ACC112 (cell line): ENCODE data around the gene TACC2.
A peak's percentile ranks its signal among the peaks of the same experiment; 100 is the strongest.

ENCODE experiments used
- H2AFZ ChIP-seq: fragments of 200-600 bp; sonication (generic); one replicate; pipeline ENCODE4 v1.6.0; 2017; ENCODE audit warnings: antibody characterized with exemption, low read length; ENCODE audit not compliant: unreplicated experiment
- H3K27ac ChIP-seq: fragments of 200-600 bp; sonication (generic); 2 replicates; pipeline ENCODE4 v1.5.1; 2014; ENCODE audit warnings: low read depth, mild to moderate bottlenecking, antibody characterized with exemption, low read length, moderate library complexity
- H3K27me3 ChIP-seq: fragments of 200-600 bp; sonication (generic); 2 replicates; pipeline ENCODE4 v1.6.1; 2014; ENCODE audit warnings: mild to moderate bottlenecking, antibody characterized with exemption, low read length, moderate library complexity, mixed read lengths; ENCODE audit not compliant: insufficient read depth
- H3K36me3 ChIP-seq: fragments of 200-600 bp; sonication (generic); 2 replicates; pipeline ENCODE4 v1.6.1; 2016; ENCODE audit warnings: mild to moderate bottlenecking, antibody characterized with exemption, low read length, moderate library complexity, mixed read lengths; ENCODE audit not compliant: insufficient read depth
- H3K4me1 ChIP-seq: fragments of 200-600 bp; sonication (generic); one replicate; pipeline ENCODE4 v1.6.1; 2016; ENCODE audit warnings: low read length, mixed read lengths; ENCODE audit not compliant: insufficient read depth, unreplicated experiment, control insufficient read depth
- H3K4me3 ChIP-seq: fragments of 200-600 bp; sonication (generic); 2 replicates; pipeline ENCODE4 v1.5.1; 2014; ENCODE audit warnings: mild to moderate bottlenecking, low read depth, low read length
- H3K79me2 ChIP-seq: fragments of 200-600 bp; sonication (generic); one replicate; pipeline ENCODE4 v1.6.0; 2016; ENCODE audit warnings: low read length; ENCODE audit not compliant: control insufficient read depth, unreplicated experiment, insufficient read depth

TACC2 gene

GRCh38 chr10:122159141-122159970, 170.4 kb downstream of the TACC2 start:
- no peak overlapping the region for H3K4me3 ChIP-seq
- peaks cover 16% of the 10 kb centered on the region for H3K4me1 ChIP-seq
- H3K36me3 ChIP-seq = no peaks in the 10 kb centered on the region
- no peak overlapping the region for H3K27ac ChIP-seq
- H3K27me3 ChIP-seq = no peaks in the 10 kb centered on the region; the same call in 1 of the 2 replicates
- H3K79me2 ChIP-seq = peaks cover 2% of the 10 kb centered on the region
- no peak overlapping the region for H2AFZ ChIP-seq

- no peak overlapping the region for H2AFZ ChIP-seq
- no peaks in the 10 kb centered on the region; the same call in 1 of the 2 replicates for H3K27me3 ChIP-seq
- H3K79me2 ChIP-seq = peaks cover 2% of the 10 kb centered on the region
- peaks cover 4% of the 10 kb centered on the region for H3K4me1 ChIP-seq
- H3K36me3 ChIP-seq = no peaks in the 10 kb centered on the region
- H3K4me3 ChIP-seq = no peak overlapping the region
- no peak overlapping the region for H3K27ac ChIP-seq
Measured at GRCh38 chr10:122161795-122162194, 172.8 kb downstream of the TACC2 start.

- Histone ChIP-seq H3K79me2 (peaks cover 2% of the 10 kb centered on the region), H3K4me1 (peaks cover 4% of the 10 kb centered on the region), H3K27ac (no peak overlapping the region), H3K4me3 (peak overlapping the region; percentile 81), H3K36me3 (no peaks in the 10 kb centered on the region), H2AFZ (no peak overlapping the region), H3K27me3 (no peaks in the 10 kb centered on the region; the same call in 1 of the 2 replicates)
Measured at GRCh38 chr10:122162671-122163173, 173.8 kb downstream of the TACC2 start.

- Histone ChIP-seq H3K79me2 (peaks cover 2% of the 10 kb centered on the region), H3K36me3 (no peaks in the 10 kb centered on the region), H3K4me1 (peaks cover 4% of the 10 kb centered on the region), H2AFZ (peak overlapping the region; percentile 48), H3K27me3 (no peaks in the 10 kb centered on the region; the same call in 1 of the 2 replicates), H3K27ac (no peak overlapping the region), H3K4me3 (peak overlapping the region; percentile 81)
Measured at GRCh38 chr10:122163174-122164022, 174.4 kb downstream of the TACC2 start.

- H3K4me1 ChIP-seq = peaks cover 4% of the 10 kb centered on the region
- no peak overlapping the region for H2AFZ ChIP-seq
- no peaks in the 10 kb centered on the region for H3K36me3 ChIP-seq
- H3K79me2 ChIP-seq = peaks cover 2% of the 10 kb centered on the region
- H3K27ac ChIP-seq = no peak overlapping the region
- H3K4me3 ChIP-seq = peak overlapping the region; percentile 81
- H3K27me3 ChIP-seq = no peaks in the 10 kb centered on the region; the same call in 1 of the 2 replicates
Measured at GRCh38 chr10:122164023-122164601, 175.1 kb downstream of the TACC2 start.

- Histone ChIP-seq H2AFZ (no peak overlapping the region), H3K27me3 (no peaks in the 10 kb centered on the region; the same call in 1 of the 2 replicates), H3K27ac (no peak overlapping the region), H3K4me3 (no peak overlapping the region), H3K79me2 (peaks cover 2% of the 10 kb centered on the region), H3K4me1 (peaks cover 4% of the 10 kb centered on the region), H3K36me3 (no peaks in the 10 kb centered on the region)
Measured at GRCh38 chr10:122164815-122165483, 176.0 kb downstream of the TACC2 start.

- Histone ChIP-seq H3K27ac (no peak overlapping the region), H3K27me3 (no peaks in the 10 kb centered on the region; the same call in 1 of the 2 replicates), H3K4me1 (peaks cover 4% of the 10 kb centered on the region), H3K36me3 (no peaks in the 10 kb centered on the region), H3K79me2 (peaks cover 2% of the 10 kb centered on the region), H2AFZ (no peak overlapping the region), H3K4me3 (no peak overlapping the region)
Measured at GRCh38 chr10:122165484-122166276, 176.7 kb downstream of the TACC2 start.

- Histone ChIP-seq H3K79me2 (peaks cover 1% of the 10 kb centered on the region), H3K27me3 (no peaks in the 10 kb centered on the region; the same call in 1 of the 2 replicates), H2AFZ (no peak overlapping the region), H3K4me3 (no peak overlapping the region), H3K27ac (no peak overlapping the region), H3K4me1 (peaks cover 3% of the 10 kb centered on the region), H3K36me3 (no peaks in the 10 kb centered on the region)
Measured at GRCh38 chr10:122168101-122168500, 179.1 kb downstream of the TACC2 start.

- no peak overlapping the region for H2AFZ ChIP-seq
- no peaks in the 10 kb centered on the region for H3K27me3 ChIP-seq
- no peak overlapping the region for H3K27ac ChIP-seq
- H3K36me3 ChIP-seq = no peaks in the 10 kb centered on the region
- no peaks in the 10 kb centered on the region for H3K4me1 ChIP-seq
- H3K79me2 ChIP-seq = no peaks in the 10 kb centered on the region
- H3K4me3 ChIP-seq = no peak overlapping the region
Measured at GRCh38 chr10:122168598-122169394, 179.8 kb downstream of the TACC2 start.
